B cell (primary cell): ENCODE data around the gene CTCF. TPM values are rescaled to one million over a fixed set of nuclear protein-coding genes. Genes with fewer than 3 reads are reported as not detected.
A peak's percentile ranks its signal among the peaks of the same experiment; 100 is the strongest.

Experiments used
- ATAC-seq: fragments of 200-7000 bp; cut with Tn5 transposase; one replicate; pipeline ENCODE4 v1.10.0; 2021; ENCODE audit warnings: low read depth, mild to moderate bottlenecking, moderate number of reproducible peaks, moderate library complexity
- CTCF ChIA-PET: fragments of 350-600 bp; sonication (Branson Sonifier 250); formaldehyde crosslinking; loops from one replicate; lab custom pipeline; 2021; ENCODE audit warnings: antibody characterized with exemption, inconsistent platforms; lab: Charles Lee
- POLR2A ChIA-PET: fragments of 350-600 bp; sonication (Branson Sonifier 250); formaldehyde crosslinking; loops from one replicate; lab custom pipeline; 2021; ENCODE audit warnings: antibody characterized with exemption; lab: Charles Lee
- DNase-seq: peaks from one replicate; pipeline ENCODE4 v3.0.0; 2013
- H2AFZ ChIP-seq: 2 replicates; pipeline ENCODE4 v1.6.1; 2012; ENCODE audit warnings: mild to moderate bottlenecking, low read depth, low read length; ENCODE audit not compliant: insufficient read depth, poor library complexity, severe bottlenecking
- H3K27ac ChIP-seq, 2 donors: 1 replicate in 1 of 2; 2 replicates in 1 of 2; pipeline ENCODE4 v1.5.1; 2012 to 2013; ENCODE audit warnings: low read length in 2 of 2, mild to moderate bottlenecking in 2 of 2, moderate library complexity in 1 of 2
- H3K27me3 ChIP-seq, 4 experiments: fragments of 200-600 bp in 1 of 4; sonication (generic) in 1 of 4; replicated peaks in 1 of 4; 1 replicate in 2 of 4; 2 replicates in 2 of 4; pipeline versions ENCODE4 v1.6.1 to v1.7.0; 2013 to 2016; ENCODE audit warnings: low read length in 3 of 4, mild to moderate bottlenecking in 2 of 4, mixed read lengths in 1 of 4, moderate library complexity in 1 of 4; ENCODE audit not compliant: insufficient read depth in 4 of 4, control insufficient read depth in 3 of 4; ENCODE audit errors: control extremely low read depth in 1 of 4
- H3K36me3 ChIP-seq, 2 experiments: replicated peaks in 1 of 2; 1 replicate in 1 of 2; 2 replicates in 1 of 2; pipeline versions ENCODE4 v1.6.1 to v1.7.1; 2013; ENCODE audit warnings: low read length in 1 of 2; ENCODE audit not compliant: insufficient read depth in 2 of 2, control insufficient read depth in 1 of 2; ENCODE audit errors: control extremely low read depth in 1 of 2, extremely low read depth in 1 of 2
- H3K4me1 ChIP-seq, 2 donors: fragments of 200-600 bp in 1 of 2; sonication (generic) in 1 of 2; 1 replicate in 1 of 2; 2 replicates in 1 of 2; pipeline versions ENCODE4 v1.5.1 to v1.6.1; 2013 to 2017; ENCODE audit warnings: low read length in 2 of 2; ENCODE audit not compliant: control insufficient read depth in 2 of 2, insufficient read depth in 2 of 2
- H3K4me2 ChIP-seq: replicated peaks from 2 replicates; pipeline ENCODE3; 2012; ENCODE audit warnings: mild to moderate bottlenecking, low read depth, low read length; ENCODE audit not compliant: poor library complexity, severe bottlenecking
- H3K4me3 ChIP-seq, 5 experiments: fragments of 200-600 bp in 1 of 5; sonication (generic) in 1 of 5; 1 replicate in 3 of 5; 2 replicates in 2 of 5; pipeline versions ENCODE4 v1.5.1 to v1.7.0; 2011 to 2016; ENCODE audit warnings: low read length in 4 of 5, mild to moderate bottlenecking in 4 of 5, low read depth in 2 of 5, control low read depth in 1 of 5, moderate library complexity in 1 of 5; ENCODE audit not compliant: insufficient read depth in 1 of 5; ENCODE audit errors: control extremely low read depth in 1 of 5, extremely low read depth in 1 of 5
- H3K79me2 ChIP-seq: fragments of 200-600 bp; sonication (generic); one replicate; pipeline ENCODE4 v1.6.0; 2016; ENCODE audit warnings: low read length; ENCODE audit not compliant: control insufficient read depth, insufficient read depth
- H3K9ac ChIP-seq: fragments of 200-600 bp; sonication (generic); 2 replicates; pipeline ENCODE4 v1.6.1; 2017; ENCODE audit warnings: mild to moderate bottlenecking, low read length, moderate library complexity
- H3K9me3 ChIP-seq, 3 donors: one replicate each; pipeline versions ENCODE4 v1.6.1 to v1.7.1; 2013; ENCODE audit warnings: low read length in 2 of 3; ENCODE audit not compliant: control insufficient read depth in 2 of 3, insufficient read depth in 1 of 3; ENCODE audit errors: control extremely low read depth in 1 of 3
- H4K20me1 ChIP-seq: 2 replicates; pipeline ENCODE4 v1.6.0; 2012; ENCODE audit warnings: mild to moderate bottlenecking, low read length; ENCODE audit not compliant: insufficient read depth, control insufficient read depth, poor library complexity, severe bottlenecking
- H3K27ac Mint-ChIP-seq: one replicate; pipeline ENCODE4 v1.8.0; 2021; ENCODE audit warnings: mixed read lengths
- H3K27me3 Mint-ChIP-seq: one replicate; pipeline ENCODE4 v1.8.0; 2021; ENCODE audit warnings: mixed read lengths
- H3K4me1 Mint-ChIP-seq: one replicate; pipeline ENCODE4 v1.8.0; 2021; ENCODE audit warnings: mixed read lengths
- H3K4me3 Mint-ChIP-seq: one replicate; pipeline ENCODE4 v1.8.0; 2021; ENCODE audit warnings: mixed read lengths
- H3K9me3 Mint-ChIP-seq: one replicate; pipeline ENCODE4 v1.8.0; 2022; ENCODE audit warnings: mixed read lengths; ENCODE audit not compliant: insufficient read depth
- CTCF ChIP-seq: fragments of 200-600 bp; IDR thresholded peaks from one replicate; pipeline ENCODE4 v1.8.0; 2022; ENCODE audit warnings: antibody characterized with exemption, mild to moderate bottlenecking
- EZH2 ChIP-seq: IDR thresholded peaks from 2 replicates; pipeline ENCODE4 v1.6.1; 2012; ENCODE audit warnings: borderline replicate concordance, low read depth, mild to moderate bottlenecking, moderate library complexity, low read length; ENCODE audit not compliant: insufficient read depth, poor library complexity, severe bottlenecking
- WGBS: methylation state at CpG from one replicate; pipeline ENCODE4 v1.1.5; 2013; ENCODE audit warnings: missing lambda C conversion rate; ENCODE audit not compliant: insufficient coverage; 5-methylcytosine and 5-hydroxymethylcytosine counted together
- intact Hi-C: fragments of 100-400 bp; cut with micrococcal nuclease; formaldehyde crosslinking; loops from one replicate; pipeline ENCODE4 v1.10.0; 2022
- polyA plus RNA-seq: library from polyadenylated mRNA; depleted of rRNA; stranded (reverse); fragments of >200 nt; gene quantifications from 2 replicates; pipeline ENCODE4 v1.2.3, GENCODE V29; 2012
- total RNA-seq, 2 donors: library from RNA; stranded (reverse); fragments of 120-200 nt in 1 of 2; gene quantifications; 1 replicate in 1 of 2; 2 replicates in 1 of 2; pipeline versions ENCODE4 v1.2.3 to v1.2.4, GENCODE V29; 2013 to 2022

The CTCF gene
- total and polyA plus RNA-seq, 2 donors (not counting 1 experiment from before 2014, with no cell fraction given): 42.7 to 78.4 TPM

GRCh38 chr16:67669499-67670101, 107.3 kb downstream of the CTCF start:
- Mint-ChIP-seq H3K27ac (peak overlapping the region; percentile 84), H3K4me3 (no peak overlapping the region), H3K27me3 (no peaks in the 10 kb centered on the region), H3K9me3 (no peaks in the 10 kb centered on the region), H3K4me1 (peaks cover 51% of the 10 kb centered on the region)
- no peaks in the 10 kb centered on the region for H3K36me3 ChIP-seq
- no peaks in the 10 kb centered on the region for H4K20me1 ChIP-seq
- TF ChIP-seq EZH2: no peak
- no peak for TF ChIP-seq CTCF
- H3K27me3 ChIP-seq: no peaks in the 10 kb centered on the region
- POLR2A ChIA-PET: interaction anchor here (1.5 kb wide), 1 partner anchor 22 kb away, joined by 3 read pairs; no protein-coding TSS in a partner anchor
- peaks cover 38 to 54% of the 10 kb centered on the region in 2 donors for H3K4me1 ChIP-seq
- CTCF ChIA-PET: interaction anchor here (0.9 to 11.7 kb wide), 15 partner anchors 7 to 415 kb away, joined by 3 to 136 read pairs (median 5); partner anchors contain the start of genes ACD, ATP6V0D1 and PARD6A
- H3K9me3 ChIP-seq: no peaks in the 10 kb centered on the region
- no peak overlapping the region for H3K4me2 ChIP-seq
- 99% methylated on average over 7 of the region's 10 CpGs for WGBS
- H3K4me3 ChIP-seq: no peak overlapping the region
- H2AFZ ChIP-seq: no peak overlapping the region
- no peak overlapping the region for H3K9ac ChIP-seq
- DNase-seq (peak; percentile 24), ATAC-seq (no peak)
- intact Hi-C loops: loop anchor here (10.0 kb wide), 2 partner anchors 425 to 1465 kb away; partner anchors contain the start of genes CHTF8, FHOD1, SLC9A5 and UTP4
- peak overlapping the region in 1 of 2 donors; percentile 86 for H3K27ac ChIP-seq
- peaks cover 9% of the 10 kb centered on the region for H3K79me2 ChIP-seq

GRCh38 chr16:67672306-67672705, 110.0 kb downstream of the CTCF start:
- Histone ChIP-seq H3K4me1 (peaks cover 30 to 44% of the 10 kb centered on the region in 2 donors), H3K4me2 (no peak overlapping the region), H4K20me1 (no peaks in the 10 kb centered on the region), H3K36me3 (no peaks in the 10 kb centered on the region), H3K9me3 (no peaks in the 10 kb centered on the region), H3K4me3 (no peak overlapping the region), H3K9ac (no peak overlapping the region), H3K79me2 (peaks cover 2% of the 10 kb centered on the region), H3K27me3 (no peaks in the 10 kb centered on the region), H3K27ac (no peak overlapping the region), H2AFZ (no peak overlapping the region)
- CTCF ChIA-PET: interaction anchor here (0.6 to 11.7 kb wide), 42 partner anchors 8 to 393 kb away, joined by 3 to 136 read pairs (median 5); partner anchors contain the start of genes ACD, CTRL, EDC4 and GFOD2
- no peak for DNase-seq
- Mint-ChIP-seq H3K9me3 (no peaks in the 10 kb centered on the region), H3K27ac (no peak overlapping the region), H3K4me1 (peaks cover 41% of the 10 kb centered on the region), H3K27me3 (no peaks in the 10 kb centered on the region), H3K4me3 (no peak overlapping the region)
- TF ChIP-seq CTCF: no peak
- TF ChIP-seq EZH2: no peak
- 55% methylated on average over 4 of the region's 4 CpGs for WGBS
- POLR2A ChIA-PET: interaction anchor here (0.8 to 2.0 kb wide), 3 partner anchors 13 to 158 kb away, joined by 3 to 4 read pairs (median 3); partner anchors contain the start of gene GFOD2
- intact Hi-C loops: loop anchor here (1.0 to 2.0 kb wide), 4 partner anchors 46 to 392 kb away; partner anchors contain the start of gene GFOD2
- no peak for ATAC-seq
